Endothelial cell of hepatic sinusoid (primary cell): ENCODE data around the gene SIK3.

Experiments used
- in situ Hi-C: cut with HindIII; loops from 2 replicates; pipeline ENCODE4 v1.10.0; 2017; ENCODE audit warnings: low sequenced_read_pairs

The SIK3 gene

DNA sequence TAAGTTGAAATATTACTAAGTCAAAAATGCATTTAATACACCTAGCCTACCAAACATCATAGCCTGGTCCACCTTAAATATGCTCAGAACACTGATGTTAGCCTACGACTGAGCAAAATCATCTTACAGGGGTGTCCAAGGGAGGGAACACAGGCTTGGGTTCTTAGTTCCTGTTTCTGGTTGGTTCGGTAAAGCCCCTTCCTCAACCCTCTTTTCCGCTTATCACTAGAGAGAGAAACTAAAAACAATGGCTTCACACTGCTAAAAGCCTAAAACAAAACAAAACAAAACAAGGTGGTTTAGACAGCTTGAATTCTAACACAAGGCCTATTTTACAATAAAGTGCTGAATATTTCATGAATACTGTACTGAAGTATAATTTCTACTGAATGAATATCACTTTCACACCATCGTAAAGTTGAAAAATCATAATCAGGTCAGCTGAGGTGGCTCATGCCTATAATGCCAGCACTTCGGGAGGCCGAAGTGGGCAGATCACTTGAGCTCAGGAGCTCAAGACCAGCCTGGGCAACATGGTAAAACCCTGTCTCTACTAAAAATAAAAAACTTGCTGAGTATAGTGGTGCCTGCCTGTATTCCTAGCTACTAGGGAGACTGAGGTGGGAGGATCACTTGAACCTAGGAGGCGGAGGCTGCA, 118.0 kb downstream of the SIK3 start:
- in situ Hi-C loops: no loop called here

DNA sequence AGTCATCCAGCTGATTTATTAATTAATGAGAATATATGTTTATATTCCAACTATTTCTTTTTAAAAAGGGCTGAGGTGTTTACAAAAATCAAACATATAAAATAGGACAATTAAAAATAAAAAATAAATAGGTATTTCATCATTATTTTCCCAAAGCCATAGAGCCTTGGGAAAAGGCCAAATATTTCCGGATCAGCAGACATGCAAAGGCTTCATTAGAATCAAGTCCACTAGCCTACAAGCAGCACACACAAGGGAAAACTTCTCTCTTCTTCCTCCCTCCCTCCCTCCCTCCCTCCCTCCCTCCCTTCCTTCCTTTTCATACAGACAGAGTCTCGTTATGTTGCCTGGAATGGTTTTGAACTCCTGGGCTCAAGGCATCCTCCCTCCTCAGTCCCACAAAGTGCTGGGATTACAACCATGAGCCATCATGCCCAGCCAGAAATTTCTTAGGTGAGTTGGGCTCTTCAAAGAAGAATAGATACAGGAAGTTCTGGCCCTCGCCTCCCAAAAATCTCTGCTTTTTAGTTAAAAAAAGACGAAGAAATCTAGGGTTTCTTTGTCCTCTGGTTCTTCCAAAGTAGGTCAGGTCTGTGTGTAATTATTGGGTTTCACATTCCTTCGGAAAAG, 121.2 kb downstream of the SIK3 start:
- in situ Hi-C loops: no loop called here

DNA sequence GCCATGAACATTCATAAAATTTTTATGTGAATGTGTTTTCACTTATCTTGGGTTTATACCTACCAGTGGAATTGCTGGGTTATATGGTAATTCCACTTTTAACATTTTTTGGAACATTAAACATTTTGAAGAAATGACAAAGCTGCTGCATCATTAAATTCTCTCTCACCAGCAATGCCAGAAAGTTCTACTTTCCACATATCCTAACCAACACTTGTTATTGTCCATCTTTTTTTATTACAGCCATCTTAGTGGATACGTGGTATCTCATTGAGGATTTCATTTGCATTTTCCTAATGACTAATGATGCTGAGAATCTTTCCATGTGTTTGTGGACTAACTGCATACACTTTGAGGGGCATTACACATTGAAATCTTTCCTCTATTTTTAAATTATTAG, 122.6 kb downstream of the SIK3 start:
- in situ Hi-C loops: no loop called here

GRCh38 chr11:116973270-116973669, 125.0 kb downstream of the SIK3 start:
- in situ Hi-C loops: no loop called here

DNA sequence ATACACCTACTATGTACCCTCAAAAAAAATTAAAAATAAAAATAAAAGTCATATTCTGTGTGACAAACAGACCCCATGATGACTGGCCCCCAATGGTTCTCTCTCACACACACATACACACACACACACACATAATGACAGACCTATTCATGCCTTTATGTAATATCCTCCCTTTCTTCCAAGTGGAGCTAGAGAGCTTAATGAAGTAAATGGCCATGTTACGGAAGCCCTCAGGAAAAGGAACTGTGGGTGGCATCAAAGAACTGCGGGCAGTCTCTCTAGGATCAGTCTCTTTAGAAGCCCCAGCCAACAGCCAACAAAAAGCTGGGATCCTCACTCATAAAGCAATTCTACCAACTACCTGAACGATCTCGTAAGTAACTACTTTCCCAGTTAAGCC, 125.5 kb downstream of the SIK3 start:
- in situ Hi-C loops: no loop called here

DNA sequence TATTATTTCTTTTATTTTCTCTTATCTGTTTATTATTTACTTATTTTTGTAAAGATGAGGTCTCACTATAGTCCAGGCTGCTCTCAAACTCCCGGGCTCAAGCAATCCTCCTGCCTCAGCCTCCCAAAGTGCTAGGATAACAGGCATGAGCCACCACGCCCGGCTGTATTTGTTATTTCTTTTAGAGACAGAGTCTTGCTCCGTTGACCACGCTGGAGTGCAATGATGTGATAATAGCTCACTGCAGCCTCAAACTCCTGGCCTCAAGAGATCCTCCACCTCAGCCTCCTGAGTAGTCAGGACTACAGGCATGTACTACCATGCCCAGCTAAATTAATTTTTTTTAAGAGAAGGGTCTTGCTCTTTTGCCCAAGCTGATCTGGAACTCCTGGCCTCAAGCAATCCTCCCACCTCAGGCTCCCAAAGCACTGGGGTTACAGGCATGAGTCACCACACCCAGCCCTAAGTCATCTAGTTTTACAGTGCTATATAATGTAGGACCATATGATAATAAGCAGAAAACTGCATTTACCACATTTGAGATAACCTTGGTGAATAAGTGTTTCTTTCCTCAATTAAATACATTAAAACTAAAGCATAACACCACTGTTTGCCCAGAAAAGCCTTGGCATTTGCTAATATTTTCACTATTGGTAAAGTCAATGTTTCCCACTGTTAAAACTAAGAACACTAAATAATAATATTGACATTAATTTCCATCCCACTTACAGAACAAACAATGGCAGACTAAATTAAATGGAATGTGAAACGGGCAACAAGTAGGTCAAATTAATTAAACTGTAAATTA, 127.5 kb downstream of the SIK3 start:
- in situ Hi-C loops: no loop called here

DNA sequence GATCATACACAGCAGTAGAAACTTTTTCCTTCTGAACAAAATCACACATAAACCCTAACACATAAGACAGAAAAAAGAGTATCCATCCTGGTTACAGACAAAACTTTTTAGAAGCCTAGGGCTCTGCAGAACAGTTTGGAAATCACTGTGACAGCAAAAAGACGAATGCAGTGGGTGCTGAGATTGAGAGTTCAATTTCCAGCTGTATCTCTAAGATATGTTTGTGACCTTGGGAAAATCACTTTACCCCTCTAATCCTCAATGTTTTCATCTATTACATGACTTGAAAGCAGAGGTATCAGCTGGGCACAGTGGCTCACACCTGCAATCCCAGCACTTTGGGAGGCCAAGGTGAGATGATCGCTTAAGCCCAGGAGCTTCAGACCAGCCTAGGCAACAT, 128.5 kb downstream of the SIK3 start:
- in situ Hi-C loops: no loop called here

GRCh38 chr11:116964269-116964668, 134.0 kb downstream of the SIK3 start:
- in situ Hi-C loops: loop anchor here (5.0 kb wide), 1 partner anchor 133 kb away; the partner anchor contains the start of gene SIK3

GRCh38 chr11:116963813-116964212, 134.4 kb downstream of the SIK3 start:
- in situ Hi-C loops: loop anchor here (5.0 kb wide), 1 partner anchor 133 kb away; the partner anchor contains the start of gene SIK3

DNA sequence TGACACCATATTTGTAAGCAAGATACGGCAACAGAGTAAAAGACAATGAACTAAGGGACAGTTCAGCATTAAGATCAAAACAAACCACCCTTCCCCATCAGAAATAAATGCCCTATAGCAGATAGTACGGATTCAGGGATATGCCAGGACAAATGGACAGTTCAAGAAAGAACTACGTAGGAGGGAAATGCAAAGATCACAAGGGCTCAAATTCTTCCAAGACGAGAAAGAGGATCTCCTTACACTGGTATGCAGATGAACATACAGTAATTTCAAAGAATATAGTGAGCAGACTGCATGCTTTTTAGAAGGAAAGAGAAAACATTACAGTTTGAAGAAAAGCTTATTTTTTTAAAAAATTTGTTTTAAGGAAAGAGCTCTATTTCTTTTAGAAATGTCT, 136.1 kb downstream of the SIK3 start:
- in situ Hi-C loops: loop anchor here (5.0 kb wide), 1 partner anchor 135 kb away; the partner anchor contains the start of gene SIK3

- in situ Hi-C loops: loop anchor here (5.0 kb wide), 1 partner anchor 136 kb away; the partner anchor contains the start of gene SIK3
Measured at GRCh38 chr11:116960930-116961329, 137.3 kb downstream of the SIK3 start.

DNA sequence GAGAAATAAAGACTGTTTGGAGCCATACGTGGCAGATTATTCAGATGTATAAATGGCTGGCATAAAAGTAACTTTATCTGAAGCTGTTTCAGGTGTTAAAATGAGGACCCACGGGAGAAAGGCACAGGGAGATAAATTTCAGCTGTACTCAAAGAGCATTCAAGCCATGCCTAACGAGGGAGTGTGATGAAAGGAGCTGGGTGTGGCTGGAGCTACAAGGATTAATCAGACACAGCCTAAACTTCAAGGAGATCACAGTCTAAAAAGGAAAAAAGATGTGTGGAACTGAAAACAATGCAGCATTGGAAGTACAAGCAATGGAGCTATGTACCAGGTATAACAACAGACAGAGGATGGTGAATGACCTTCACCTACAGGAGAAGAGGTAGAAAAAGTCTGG, 140.0 kb downstream of the SIK3 start:
- in situ Hi-C loops: loop anchor here (5.0 kb wide), 2 partner anchors 44 to 106 kb away; no protein-coding TSS in a partner anchor

GRCh38 chr11:116955949-116956348, 142.3 kb downstream of the SIK3 start:
- in situ Hi-C loops: loop anchor here (5.0 kb wide), 2 partner anchors 46 to 104 kb away; no protein-coding TSS in a partner anchor

DNA sequence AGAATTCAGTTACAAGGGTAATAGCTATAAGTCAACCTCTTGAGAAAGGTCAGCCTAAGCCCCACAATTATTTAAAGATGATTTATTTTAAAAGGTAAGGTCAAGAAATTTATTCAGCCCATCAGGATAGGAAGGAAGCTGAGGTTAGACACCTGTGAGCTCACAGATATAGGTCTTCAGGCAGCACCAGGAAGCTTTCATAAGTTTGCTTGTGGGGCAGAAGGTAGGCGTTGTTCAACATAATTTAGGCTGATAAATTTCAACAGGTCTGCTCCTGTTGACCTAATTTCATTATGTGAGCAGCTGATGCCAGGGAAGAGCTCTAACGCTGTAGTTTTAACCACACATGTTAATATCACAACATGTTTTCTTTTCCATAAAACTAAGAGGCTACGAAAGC, 142.7 kb downstream of the SIK3 start:
- in situ Hi-C loops: loop anchor here (5.0 kb wide), 2 partner anchors 47 to 103 kb away; no protein-coding TSS in a partner anchor

DNA sequence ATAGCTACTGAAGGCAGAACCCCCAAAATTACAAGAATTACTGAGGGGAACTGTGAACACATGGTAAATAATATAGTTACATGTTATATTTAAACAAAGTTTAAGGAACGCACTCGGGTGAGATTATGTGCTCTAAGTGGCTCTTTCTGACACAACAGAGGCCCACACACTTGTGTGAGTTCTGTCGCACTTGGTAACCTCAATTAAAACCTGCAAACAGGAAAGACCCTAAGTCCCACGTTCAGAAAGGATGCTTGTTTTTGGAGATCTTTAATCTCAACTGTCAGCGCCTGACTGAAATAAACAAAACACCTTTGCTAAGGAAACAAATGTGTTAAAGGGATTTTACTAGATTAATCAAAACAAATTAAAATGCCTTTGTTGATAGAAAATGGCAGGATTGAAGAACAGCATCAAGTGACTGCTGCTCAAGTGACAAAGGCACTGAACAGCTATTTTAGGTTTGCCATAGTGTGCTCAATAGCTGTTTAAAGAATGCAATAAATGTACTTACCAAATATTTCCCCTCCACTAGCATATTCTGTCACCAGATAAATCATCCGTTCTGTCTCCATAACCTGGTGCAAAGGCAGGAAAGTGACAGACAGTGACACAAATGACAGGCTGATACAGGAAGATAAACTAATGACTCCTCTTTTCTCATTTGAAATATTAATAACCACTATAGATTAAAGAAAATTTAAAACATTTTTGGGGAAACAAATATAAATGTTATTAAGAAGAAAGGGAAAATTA, 144.5 kb downstream of the SIK3 start:
- in situ Hi-C loops: no loop called here

DNA sequence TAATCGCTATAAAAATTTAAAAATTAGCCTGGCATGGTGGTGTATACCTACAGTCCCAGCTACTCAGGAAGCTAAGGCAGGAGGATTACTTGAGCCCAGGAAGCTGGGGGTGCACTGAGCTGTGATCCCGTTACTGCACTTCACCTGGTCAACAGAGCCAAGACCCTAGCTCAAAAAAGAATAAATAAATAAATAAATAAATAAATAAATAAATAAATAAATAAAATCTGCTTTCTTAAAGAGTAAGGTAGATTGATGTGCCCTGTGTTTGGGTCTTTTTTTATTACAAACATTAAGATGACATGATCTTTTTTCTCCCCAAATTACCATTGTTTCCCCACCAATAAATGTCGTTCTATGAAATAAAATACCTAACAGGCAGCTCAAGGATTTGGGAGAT, 146.5 kb downstream of the SIK3 start:
- in situ Hi-C loops: no loop called here

DNA sequence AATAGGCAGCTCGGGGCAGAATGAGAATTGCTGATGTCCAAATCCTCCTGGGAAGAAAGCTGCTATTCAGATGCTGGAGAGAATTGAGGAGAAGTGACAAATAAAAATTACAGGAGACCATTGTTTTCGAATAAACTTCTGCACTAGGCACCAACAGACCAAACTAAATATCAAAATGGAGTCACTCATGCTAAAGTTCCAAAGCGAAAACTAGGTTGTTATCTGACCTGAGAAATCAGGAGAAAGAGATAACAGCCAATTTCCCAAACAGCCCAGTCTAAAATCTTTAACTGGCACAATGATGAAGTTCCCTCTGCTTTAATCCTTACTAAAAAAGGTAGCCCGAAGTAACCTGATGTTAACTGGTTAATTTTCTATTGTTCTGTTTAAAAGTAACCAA, 148.0 kb downstream of the SIK3 start:
- in situ Hi-C loops: no loop called here

DNA sequence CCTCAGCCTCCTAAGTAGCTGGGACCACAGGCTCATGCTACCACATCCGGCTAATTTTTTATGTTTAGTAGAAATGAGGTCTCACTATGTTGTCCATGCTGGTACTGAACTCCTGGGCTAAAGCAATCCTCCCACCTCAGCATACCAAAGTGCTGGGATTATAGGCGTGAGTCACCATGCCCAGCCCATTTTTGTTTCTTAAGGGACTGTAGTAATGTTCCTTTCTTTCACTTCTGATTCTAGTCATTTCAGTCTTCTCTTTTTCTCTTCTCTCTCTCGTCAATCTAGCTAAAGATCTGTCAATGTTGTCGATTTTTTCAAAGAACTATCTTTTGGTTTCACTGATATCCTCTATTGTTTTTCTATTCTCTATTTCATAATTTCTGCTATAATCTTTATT, 149.8 kb downstream of the SIK3 start:
- in situ Hi-C loops: no loop called here

DNA sequence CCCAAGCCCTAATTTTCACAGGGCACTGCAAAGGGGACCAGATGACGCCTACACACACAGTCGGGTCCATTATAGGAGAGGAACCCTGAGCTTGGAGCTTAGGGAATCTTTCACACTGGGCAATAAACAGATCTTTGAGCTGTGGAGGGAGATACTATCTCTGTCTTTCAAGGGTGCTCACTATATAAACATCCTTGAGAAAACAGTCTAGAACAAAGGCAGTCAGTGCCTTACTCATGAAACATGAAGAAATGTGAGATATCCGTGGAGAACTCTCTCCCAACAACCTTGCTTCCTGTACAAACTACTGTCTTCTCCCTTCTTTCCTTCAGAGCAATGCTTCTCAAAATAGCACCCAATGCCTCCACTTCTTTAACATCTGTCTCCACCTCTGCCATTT, 151.8 kb downstream of the SIK3 start:
- in situ Hi-C loops: no loop called here

DNA sequence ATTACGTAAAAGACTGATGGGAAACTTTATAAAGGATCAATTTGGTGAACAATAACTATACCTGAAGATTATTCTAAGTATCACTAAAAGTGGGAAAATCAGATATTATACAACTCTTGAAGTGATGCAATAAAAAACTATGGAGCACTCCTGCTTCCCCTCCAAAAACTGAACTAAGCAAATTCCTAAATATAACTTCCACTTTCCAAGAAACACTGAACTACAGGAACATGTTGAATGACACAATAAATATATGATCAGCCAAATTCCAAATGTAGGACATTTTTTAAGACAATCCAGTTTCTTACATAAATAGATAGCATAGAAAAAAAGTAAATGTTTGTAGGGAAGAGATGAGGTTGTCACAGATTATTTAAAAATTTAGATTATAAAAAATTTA, 158.7 kb downstream of the SIK3 start:
- in situ Hi-C loops: no loop called here
